GM18499 (cell line): ENCODE results near the gene IFNAR2.

Experiments
- ATAC-seq: cut with Tn5 transposase; IDR thresholded peaks from one replicate; pipeline ENCODE4 v1.9.1; 2021; ENCODE audit warnings: moderate number of reproducible peaks; ENCODE audit not compliant: insufficient read depth, unreplicated experiment

IFNAR2 gene

GRCh38 chr21:33229784-33230544 lies at the start of gene IFNAR2:
Gene IFNAR2, plus strand, starts transcription at chr21:33229938. Its CDS starts 11,985 bp downstream, at chr21:33241923.
- ATAC-seq, result no peak

DNA sequence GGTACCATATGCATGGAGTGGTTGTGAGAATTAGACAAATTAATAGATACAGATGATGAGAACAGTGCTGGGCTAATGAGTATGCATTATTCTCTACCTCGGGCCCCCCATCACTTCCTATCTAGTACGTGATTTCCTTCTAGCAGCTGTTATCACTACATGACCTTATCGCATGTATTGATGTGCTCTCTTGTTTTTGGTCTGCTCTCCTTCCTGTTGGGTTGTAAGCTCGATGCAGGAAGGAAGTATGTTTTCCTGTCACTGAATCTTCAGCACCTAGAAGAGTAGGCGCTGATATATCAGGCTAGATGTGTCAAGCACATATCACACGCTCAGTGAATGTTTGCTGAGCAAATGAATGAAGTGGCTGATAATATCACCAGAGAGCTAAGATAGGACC lies 43.9 kb upstream of the IFNAR2 start:
- no peak for ATAC-seq

DNA sequence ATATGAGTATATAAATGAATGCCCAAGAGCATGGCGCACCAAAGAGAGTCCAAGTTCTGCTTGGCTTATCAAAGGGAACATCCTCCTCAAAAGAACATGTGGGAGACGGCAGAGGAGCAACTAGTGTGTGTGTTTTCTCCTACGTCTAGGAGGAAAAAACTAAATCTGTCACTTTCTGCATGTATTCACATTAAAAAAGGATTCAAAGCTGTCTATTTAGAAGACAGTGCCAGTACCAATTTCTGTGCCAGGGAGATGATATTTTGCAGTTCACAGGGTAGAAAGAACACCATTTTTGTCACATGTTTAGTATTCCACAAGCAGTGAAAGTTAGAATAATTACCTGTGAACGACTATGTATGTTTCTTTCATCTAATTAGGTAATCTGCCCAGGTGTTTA lies 42.5 kb upstream of the IFNAR2 start:
- ATAC-seq, result no peak

GRCh38 chr21:33189237-33189636 lies 40.5 kb upstream of the IFNAR2 start:
- ATAC-seq, result no peak

DNA sequence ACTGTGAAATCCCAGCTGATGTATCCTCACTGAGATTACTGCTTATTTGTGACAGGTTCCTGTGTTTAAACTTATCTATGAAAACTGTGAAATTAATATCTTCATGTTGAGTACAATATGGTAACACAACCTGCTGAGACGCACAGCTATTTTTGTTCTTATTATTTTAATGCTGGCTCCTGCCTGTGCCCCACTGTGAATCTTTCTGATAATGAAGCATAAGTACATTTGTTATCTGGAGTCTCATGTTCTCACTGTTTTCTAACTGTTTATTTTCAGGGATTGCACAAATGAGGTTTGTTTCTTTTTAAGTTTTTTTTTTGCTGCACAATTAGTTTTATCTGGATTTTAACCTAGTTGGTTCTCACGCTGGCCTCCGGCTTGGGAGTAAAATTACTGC lies 39.9 kb upstream of the IFNAR2 start:
- ATAC-seq, result no peak

DNA sequence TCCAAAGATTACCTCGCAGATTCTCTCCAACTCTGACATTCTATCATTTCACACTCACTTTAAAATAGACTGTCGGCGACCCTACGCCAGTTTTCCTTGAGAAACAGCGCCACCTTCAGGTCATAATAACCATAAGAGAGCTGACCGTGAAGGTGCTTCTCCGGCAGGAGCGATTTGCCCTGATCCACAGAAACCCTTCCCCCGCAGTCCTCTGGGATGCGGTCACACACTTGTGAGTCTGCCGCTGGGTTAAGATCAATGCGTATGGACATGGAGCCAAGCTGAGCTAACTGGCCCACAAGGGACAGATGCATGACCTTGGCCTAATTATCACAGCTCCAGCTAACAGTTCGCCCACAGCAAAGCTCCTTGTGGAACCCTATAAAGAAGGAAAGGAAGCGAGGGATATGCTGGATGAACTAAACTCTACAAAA lies 32.8 kb upstream of the IFNAR2 start:
- no peak for ATAC-seq

DNA sequence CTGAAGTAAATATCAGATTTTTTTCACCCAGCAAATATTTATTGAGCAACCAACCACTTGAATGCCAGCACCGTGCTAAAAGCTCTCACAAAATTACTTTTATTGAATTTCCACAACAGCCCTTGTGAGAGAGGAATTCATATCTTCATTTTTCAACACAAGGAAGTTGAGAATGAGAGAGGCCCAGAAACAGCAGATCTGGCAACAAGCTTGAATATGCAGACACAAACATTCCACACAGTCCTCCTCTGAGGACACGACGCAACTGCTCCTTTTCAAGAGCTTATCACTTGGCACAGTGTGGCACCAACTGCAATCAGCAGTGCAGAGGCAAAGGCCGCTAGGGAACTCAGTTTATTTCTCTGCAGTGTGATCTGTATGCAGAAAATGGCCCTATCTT lies 32.2 kb upstream of the IFNAR2 start:
- no peak for ATAC-seq

GRCh38 chr21:33198346-33199099 lies 31.2 kb upstream of the IFNAR2 start:
- no peak for ATAC-seq

DNA sequence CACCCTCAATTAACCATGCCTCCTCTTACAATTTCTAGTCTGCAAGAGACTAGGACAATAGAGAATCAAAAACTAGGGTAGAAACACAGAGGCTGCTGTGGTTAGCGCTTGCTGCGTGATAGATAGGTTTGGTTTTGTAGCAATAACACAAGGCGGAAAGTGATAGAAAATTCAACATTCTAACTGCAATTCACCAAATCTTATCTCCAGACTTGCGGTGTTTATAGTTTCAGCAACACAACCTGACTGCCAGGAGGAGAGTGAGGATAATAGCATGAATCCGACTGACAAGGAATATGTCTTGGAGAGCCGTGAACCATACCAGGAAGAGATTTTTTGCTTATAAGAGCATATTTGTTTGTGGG lies 30.7 kb upstream of the IFNAR2 start:
- ATAC-seq, result no peak

GRCh38 chr21:33199516-33200217 lies 30.1 kb upstream of the IFNAR2 start:
- ATAC-seq, result peak; percentile 78

GRCh38 chr21:33201956-33202355 lies 27.8 kb upstream of the IFNAR2 start:
- ATAC-seq, result no peak

- no peak for ATAC-seq
These were observed 27.0 kb upstream of the IFNAR2 start for GRCh38 chr21:33202464-33203363.

- ATAC-seq, result no peak
These were observed 26.4 kb upstream of the IFNAR2 start for GRCh38 chr21:33203371-33203724.

DNA sequence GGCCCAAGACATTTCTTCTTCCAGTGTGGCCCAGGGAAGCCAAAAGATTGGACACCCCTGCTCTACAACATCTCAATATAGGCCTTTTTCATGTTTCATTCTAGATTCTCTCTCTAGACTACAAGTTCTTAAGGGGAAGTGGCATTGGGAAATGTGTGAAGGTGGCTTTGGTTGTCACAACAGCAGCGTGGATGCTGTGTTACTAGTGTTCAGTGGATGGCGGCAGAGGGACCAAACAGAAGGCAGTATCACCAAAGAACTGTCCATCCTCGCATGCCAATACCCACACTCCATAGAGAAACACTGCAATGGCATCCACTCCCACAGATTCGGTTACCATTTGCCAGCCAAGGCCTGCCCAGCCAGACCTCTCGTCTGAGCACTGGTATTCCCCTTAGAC lies 24.3 kb upstream of the IFNAR2 start:
- no peak for ATAC-seq

- ATAC-seq, result no peak
These were observed 22.9 kb upstream of the IFNAR2 start for GRCh38 chr21:33206771-33207281.

- no peak for ATAC-seq
These were observed 22.1 kb upstream of the IFNAR2 start for GRCh38 chr21:33207449-33208149.

DNA sequence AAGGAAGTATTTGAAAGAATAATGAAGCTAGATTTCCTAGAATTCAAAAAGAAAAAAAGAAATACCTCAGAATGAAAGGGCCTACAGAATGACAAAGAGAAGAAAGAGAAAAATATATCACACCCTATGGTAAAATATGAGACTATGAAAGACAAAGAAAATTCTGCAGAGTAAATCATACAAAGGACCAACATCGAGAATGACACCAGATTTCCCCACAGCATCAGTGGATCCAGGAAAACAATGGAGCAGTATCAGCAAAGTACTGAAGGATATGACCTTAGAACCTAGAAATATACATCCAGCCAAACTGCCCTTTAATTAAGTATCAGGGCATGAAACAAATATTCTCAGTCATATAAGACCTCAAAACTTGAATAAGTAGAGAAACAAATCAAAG lies 21.2 kb upstream of the IFNAR2 start:
- no peak for ATAC-seq

GRCh38 chr21:33211305-33211704 lies 18.4 kb upstream of the IFNAR2 start:
- no peak for ATAC-seq

- no peak for ATAC-seq
These were observed 18.0 kb upstream of the IFNAR2 start for GRCh38 chr21:33211732-33212131.
